Ovary (tissue), 9 donors: Measurements from ENCODE around the gene SH3RF3. TPM values are rescaled to one million over a fixed set of nuclear protein-coding genes. Genes with fewer than 3 reads are reported as not detected.

Source experiments
- DNase-seq, 5 donors: peaks; one replicate each; pipeline ENCODE4 v3.0.0-alpha.2; 2019 to 2020
- H3K27ac ChIP-seq, 2 donors: fragments of 200-600 bp; one replicate each; pipeline versions ENCODE4 v1.5.1 to v1.8.0; 2019 to 2022
- H3K27me3 ChIP-seq: fragments of 200-600 bp; one replicate; pipeline ENCODE4 v1.8.0; 2022
- H3K36me3 ChIP-seq: fragments of 200-600 bp; sonication (generic); one replicate; pipeline ENCODE4 v1.5.1; 2019
- H3K4me1 ChIP-seq: one replicate; pipeline ENCODE4 v1.8.1; 2013; ENCODE audit warnings: mild to moderate bottlenecking, moderate library complexity; ENCODE audit not compliant: insufficient read depth
- H3K4me3 ChIP-seq: fragments of 200-600 bp; sonication (generic); one replicate; pipeline ENCODE4 v1.5.1; 2017
- H3K9me3 ChIP-seq, 2 donors: fragments of 200-600 bp in 1 of 2; sonication (generic) in 1 of 2; one replicate each; pipeline versions ENCODE4 v1.5.1 to v1.8.1; 2013 to 2019; ENCODE audit warnings: mild to moderate bottlenecking in 1 of 2, moderate library complexity in 1 of 2
- CTCF ChIP-seq, 3 donors: fragments of 450-650 bp in 2 of 3; fragments of 200-600 bp in 1 of 3; IDR thresholded peaks; one replicate each; pipeline versions ENCODE4 v1.5.1 to v1.8.0; 2016 to 2022; ENCODE audit warnings: antibody characterized with exemption in 3 of 3, mild to moderate bottlenecking in 1 of 3
- EP300 ChIP-seq: sonication (generic); formaldehyde crosslinking; IDR thresholded peaks from one replicate; pipeline ENCODE4 v1.6.1; 2017; ENCODE audit warnings: antibody characterized with exemption
- POLR2A ChIP-seq: fragments of 450-650 bp; IDR thresholded peaks from one replicate; pipeline ENCODE4 v1.6.1; 2017; ENCODE audit warnings: antibody characterized with exemption, mild to moderate bottlenecking, moderate library complexity
- WGBS, 3 donors: extraction: QIAGEN DNeasy Blood & Tissue Kit in 1 of 3; methylation state at CpG; one replicate each; pipeline versions ENCODE4 v1.1.5 to v1.1.7; 2013 to 2017; 5-methylcytosine and 5-hydroxymethylcytosine counted together
- intact Hi-C, 4 donors: fragments of 100-400 bp; cut with DNase I; formaldehyde crosslinking; loops; one replicate each; pipeline versions ENCODE4 v1.11.0 to v1.15.1; 2022 to 2023
- polyA plus RNA-seq, 2 donors: library from polyadenylated mRNA; stranded (reverse); fragments of 200-250 nt in 1 of 2; fragments of 350-450 nt in 1 of 2; fragmentation: Illumina TruSeq in 1 of 2; extraction: RNeasy Lipid Tissue Mini Kit (QIAGEN cat#74804) in 1 of 2; gene quantifications; one replicate each; pipeline ENCODE4 v1.2.3, GENCODE V29; 2013 to 2014
- total RNA-seq, 7 donors: library from RNA; depleted of rRNA in 2 of 7; stranded (reverse); fragments of >200 nt in 2 of 7; fragmentation: NEBNext Ultra II Directional in 3 of 7; extraction: Animal tissue kit (Norgen Biotek cat#: 25700) in 3 of 7; gene quantifications; one replicate each; pipeline versions ENCODE4 v1.1.0 to v1.2.4, GENCODE V29; 2016 to 2023
- donor health status: DM: no; HTN: no; CAD: no; lungs with moderate emphysema.
- donor health status: DM: no; HTN: no; CAD: no.
- donor health status: Bipolar disorder and iron deficiency.
- donor health status: DM: yes; HTN: yes; CAD: no.
- donor health status: DM: no; HTN: no; CAD: no.
- donor health status: DM: yes; HTN: yes; CAD: no.

The SH3RF3 gene
- total and polyA plus RNA-seq, 9 donors, result 2.7 to 10.1 (median 4.5) TPM

DNA sequence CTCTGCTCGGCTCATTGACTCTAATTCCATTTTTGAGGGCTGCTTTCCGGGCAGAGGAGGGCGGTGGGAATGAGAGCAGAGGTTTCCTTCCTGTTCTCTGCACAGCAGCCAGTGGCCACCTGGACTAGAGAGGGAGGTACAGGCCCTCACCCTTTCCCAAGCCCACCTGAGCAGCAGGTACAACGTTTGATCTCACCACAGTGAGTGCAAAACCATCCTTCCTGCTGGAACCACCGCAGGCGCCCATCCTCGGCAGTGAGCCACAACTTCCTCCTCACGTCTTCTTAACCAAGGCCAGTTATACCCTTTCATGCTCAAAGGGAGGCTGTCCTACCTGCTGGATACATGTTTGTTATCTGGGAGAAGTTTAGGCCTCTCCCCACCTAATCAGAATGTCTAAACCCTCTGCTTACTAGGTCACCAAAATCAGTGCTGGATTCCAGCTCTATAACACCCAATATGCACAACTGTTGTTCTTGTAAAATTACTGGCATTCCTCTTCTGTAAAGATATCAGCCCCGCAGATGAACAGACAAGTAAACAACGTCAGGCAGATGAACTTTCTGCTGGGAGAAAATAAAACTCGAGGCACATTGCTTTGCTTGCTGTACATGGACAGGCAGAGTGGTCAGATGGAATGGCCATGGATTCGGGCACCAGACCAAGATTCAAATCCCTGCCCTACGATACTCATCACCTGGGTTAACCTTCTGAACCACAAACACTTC is 191.4 kb downstream of the SH3RF3 start:
- peaks cover 34% of the 10 kb centered on the region for H3K4me1 ChIP-seq
- DNase-seq, result no peak
- no peaks in the 10 kb centered on the region for H3K27me3 ChIP-seq
- intact Hi-C loops, result loop anchor here in 2 of 4 donors (5.0 to 10.0 kb wide), 5 partner anchors 48 to 287 kb away; no protein-coding TSS in a partner anchor
- H3K27ac ChIP-seq, result no peak overlapping the region
- H3K4me3 ChIP-seq, result no peak overlapping the region
- no peaks in the 10 kb centered on the region for H3K9me3 ChIP-seq
- no peak for TF ChIP-seq CTCF (IDR thresholded peaks at IDR 0.05)
- no peak for TF ChIP-seq POLR2A
- no peak for TF ChIP-seq EP300
- WGBS, 3 donors, result 65 to 79% (median 77%) methylated on average over 13 of the region's 13 CpGs
- H3K36me3 ChIP-seq, result no peaks in the 10 kb centered on the region

DNA sequence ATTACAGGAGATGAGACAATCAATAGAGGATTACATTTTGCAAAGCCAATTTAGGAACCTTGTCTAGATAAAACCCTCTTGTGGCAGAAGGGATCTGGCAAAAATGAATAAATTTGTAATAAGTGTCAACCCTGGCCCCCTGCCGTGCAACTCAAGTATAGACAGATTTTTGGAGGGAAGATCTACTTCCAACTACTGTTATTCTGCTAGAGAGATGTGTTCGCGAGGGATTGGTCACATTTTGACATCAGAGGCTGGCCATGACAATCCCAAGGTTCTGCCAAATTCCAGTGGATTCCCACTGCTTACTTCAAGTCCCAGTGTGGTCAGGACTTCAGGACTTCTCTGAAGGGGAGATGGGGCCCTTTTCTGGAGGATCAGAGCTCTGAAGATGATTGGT is 192.6 kb downstream of the SH3RF3 start:
- no peak for TF ChIP-seq POLR2A
- peaks cover 36% of the 10 kb centered on the region for H3K4me1 ChIP-seq
- H3K9me3 ChIP-seq, result no peaks in the 10 kb centered on the region
- peak overlapping the region in 1 of 2 donors; percentile 42 for H3K27ac ChIP-seq
- H3K36me3 ChIP-seq, result no peaks in the 10 kb centered on the region
- no peaks in the 10 kb centered on the region for H3K27me3 ChIP-seq
- no peak overlapping the region for H3K4me3 ChIP-seq
- WGBS, 3 donors, result 65 to 81% (median 68%) methylated on average over 3 of the region's 3 CpGs
- no peak for DNase-seq
- intact Hi-C loops, result loop anchor here in 2 of 4 donors (5.0 to 10.0 kb wide), 5 partner anchors 49 to 286 kb away; no protein-coding TSS in a partner anchor

GRCh38 chr2:109322111-109322510 is 193.1 kb downstream of the SH3RF3 start:
- peaks cover 36% of the 10 kb centered on the region for H3K4me1 ChIP-seq
- intact Hi-C loops, result loop anchor here in 2 of 4 donors (5.0 to 10.0 kb wide), 5 partner anchors 50 to 285 kb away; no protein-coding TSS in a partner anchor
- no peaks in the 10 kb centered on the region for H3K36me3 ChIP-seq
- H3K9me3 ChIP-seq, result no peaks in the 10 kb centered on the region
- no peaks in the 10 kb centered on the region for H3K27me3 ChIP-seq
- peak overlapping the region in 1 of 2 donors; percentile 42 for H3K27ac ChIP-seq
- no peak overlapping the region for H3K4me3 ChIP-seq
- no peak for TF ChIP-seq EP300
- no peak for TF ChIP-seq CTCF (IDR thresholded peaks at IDR 0.05)
- no peak for TF ChIP-seq POLR2A
- DNase-seq, result peak; percentile 88 to 95 (median 91)
- 1 to 8% (median 4%) methylated on average over 6 of the region's 6 CpGs for WGBS, 3 donors

- no peak overlapping the region for H3K27ac ChIP-seq
- H3K4me1 ChIP-seq, result peaks cover 33% of the 10 kb centered on the region
- no peak for DNase-seq
- intact Hi-C loops, result loop anchor here in 2 of 4 donors (5.0 to 10.0 kb wide), 5 partner anchors 50 to 285 kb away; no protein-coding TSS in a partner anchor
- no peaks in the 10 kb centered on the region for H3K36me3 ChIP-seq
- TF ChIP-seq EP300 (no peak), CTCF (IDR thresholded peaks at IDR 0.05) (no peak), POLR2A (no peak)
- 52 to 69% (median 67%) methylated on average over 1 of the region's 1 CpG for WGBS, 3 donors
- H3K9me3 ChIP-seq, result no peaks in the 10 kb centered on the region
- no peak overlapping the region for H3K4me3 ChIP-seq
- H3K27me3 ChIP-seq, result no peaks in the 10 kb centered on the region
Measured at GRCh38 chr2:109322641-109323040, 193.6 kb downstream of the SH3RF3 start.

- Histone ChIP-seq H3K36me3 (no peaks in the 10 kb centered on the region), H3K27me3 (no peaks in the 10 kb centered on the region), H3K27ac (peak overlapping the region in 1 of 2 donors; percentile 22), H3K4me3 (no peak overlapping the region), H3K9me3 (no peaks in the 10 kb centered on the region), H3K4me1 (peaks cover 21% of the 10 kb centered on the region)
- WGBS, 3 donors, result 7 to 11% (median 9%) methylated on average over 6 of the region's 6 CpGs
- peak; percentile 79 to 90 (median 84) for DNase-seq
- intact Hi-C loops, result loop anchor here in 2 of 4 donors (5.0 to 10.0 kb wide), 5 partner anchors 53 to 282 kb away; no protein-coding TSS in a partner anchor
- no peak for TF ChIP-seq CTCF (IDR thresholded peaks at IDR 0.05)
- peak; percentile 20 for TF ChIP-seq EP300
Measured at GRCh38 chr2:109324861-109325260, 195.9 kb downstream of the SH3RF3 start.
